Astrocyte of the spinal cord (primary cell): Measurements from ENCODE around the gene BPHL.

Source experiments
- DNase-seq: peaks from one replicate; pipeline ENCODE4 v3.0.0; 2011; ENCODE audit warnings: low read depth, low spot score
- H3K4me3 ChIP-seq: 2 replicates; pipeline ENCODE4 v1.5.1; 2011; ENCODE audit warnings: low read depth, mild to moderate bottlenecking, low read length, moderate library complexity
- CTCF ChIP-seq: IDR thresholded peaks from 2 replicates; pipeline ENCODE4 v1.5.1; 2012; ENCODE audit warnings: low read depth, mild to moderate bottlenecking, low read length, inconsistent platforms
- in situ Hi-C: cut with HindIII; loops from 2 replicates; pipeline ENCODE4 v1.10.0; 2017; ENCODE audit warnings: low sequenced_read_pairs

The BPHL gene

GRCh38 chr6:3088968-3089367 lies 29.5 kb upstream of the BPHL start:
- DNase-seq = peak; percentile 27
- in situ Hi-C loops = no loop called here

GRCh38 chr6:3090013-3090412 lies 28.5 kb upstream of the BPHL start:
- no peak overlapping the region for H3K4me3 ChIP-seq
- no peak for TF ChIP-seq CTCF
- in situ Hi-C loops = no loop called here
- no peak for DNase-seq

More at GRCh38 chr6:3088968-3089367, 29.5 kb upstream of the BPHL start:
- TF ChIP-seq CTCF = no peak
- H3K4me3 ChIP-seq = no peak overlapping the region

GRCh38 chr6:3094815-3095214 lies 23.7 kb upstream of the BPHL start:
- no peak overlapping the region for H3K4me3 ChIP-seq
- TF ChIP-seq CTCF = no peak
- no peak for DNase-seq
- in situ Hi-C loops = no loop called here

GRCh38 chr6:3102875-3103274 lies 15.6 kb upstream of the BPHL start:
- no peak overlapping the region for H3K4me3 ChIP-seq
- no peak for TF ChIP-seq CTCF
- in situ Hi-C loops = no loop called here
- no peak for DNase-seq

GRCh38 chr6:3108746-3109414 lies 9.6 kb upstream of the BPHL start:
- TF ChIP-seq CTCF = no peak
- no peak overlapping the region for H3K4me3 ChIP-seq
- DNase-seq = no peak
- in situ Hi-C loops = no loop called here

GRCh38 chr6:3109761-3110160 lies 8.8 kb upstream of the BPHL start:
- no peak overlapping the region for H3K4me3 ChIP-seq
- in situ Hi-C loops = no loop called here
- TF ChIP-seq CTCF = no peak
- DNase-seq = no peak

- DNase-seq = no peak
- H3K4me3 ChIP-seq = no peak overlapping the region
- in situ Hi-C loops = no loop called here
- no peak for TF ChIP-seq CTCF
These were observed 4.1 kb upstream of the BPHL start for GRCh38 chr6:3114377-3114776.
